Activated CD8-positive, alpha-beta T cell treated with anti-CD3 and anti-CD28 coated beads for 36 hours (primary cell): Measurements from ENCODE around the gene MTF1. TPM values are rescaled to one million over a fixed set of nuclear protein-coding genes. Genes with fewer than 3 reads are reported as not detected.

Source experiments
- ATAC-seq: fragments of 200-7000 bp; cut with Tn5 transposase; one replicate; pipeline ENCODE4 v1.10.0; 2021; ENCODE audit warnings: mild to moderate bottlenecking, moderate library complexity
- CTCF ChIA-PET: fragments of 350-600 bp; sonication (Branson Sonifier 250); formaldehyde crosslinking; loops from one replicate; lab custom pipeline; 2021; ENCODE audit warnings: antibody characterized with exemption; lab: Charles Lee
- POLR2A ChIA-PET: fragments of 350-600 bp; sonication (Branson Sonifier 250); formaldehyde crosslinking; loops from one replicate; lab custom pipeline; 2021; ENCODE audit warnings: antibody characterized with exemption; lab: Charles Lee
- DNase-seq: peaks from one replicate; pipeline ENCODE4 v3.0.0-alpha.2; 2020
- H3K27ac Mint-ChIP-seq: one replicate; pipeline ENCODE4 v1.8.0; 2021; ENCODE audit warnings: mild to moderate bottlenecking, mixed read lengths
- H3K27me3 Mint-ChIP-seq: one replicate; pipeline ENCODE4 v1.8.0; 2021; ENCODE audit warnings: mixed read lengths
- H3K36me3 Mint-ChIP-seq: one replicate; pipeline ENCODE4 v1.8.0; 2021; ENCODE audit warnings: low read depth, mixed read lengths
- H3K4me1 Mint-ChIP-seq: one replicate; pipeline ENCODE4 v1.8.0; 2021; ENCODE audit warnings: low read depth, mixed read lengths
- H3K4me3 Mint-ChIP-seq: one replicate; pipeline ENCODE4 v1.8.0; 2021; ENCODE audit warnings: mild to moderate bottlenecking, moderate library complexity, mixed read lengths
- H3K9me3 Mint-ChIP-seq: one replicate; pipeline ENCODE4 v1.8.0; 2021; ENCODE audit warnings: mixed read lengths
- intact Hi-C: fragments of 100-400 bp; cut with micrococcal nuclease; formaldehyde crosslinking; loops from one replicate; pipeline ENCODE4 v1.10.0; 2022
- total RNA-seq, 2 experiments: library from RNA; stranded (reverse); gene quantifications; one replicate each; pipeline ENCODE4 v1.2.3, GENCODE V29; 2021
- TF ChIP-seq, protein P1 (sequence below): fragments of 200-600 bp; IDR thresholded peaks from one replicate; pipeline ENCODE4 v1.8.0; 2022; ENCODE audit warnings: antibody characterized with exemption, mild to moderate bottlenecking

The MTF1 gene
- total RNA-seq, 2 experiments from 2014 or later, result 17.7 to 21.3 TPM

- Mint-ChIP-seq H3K36me3 (peaks cover 38% of the 10 kb centered on the region), H3K4me1 (peaks cover 34% of the 10 kb centered on the region), H3K27ac (peak overlapping the region; percentile 91), H3K9me3 (no peaks in the 10 kb centered on the region), H3K4me3 (peak overlapping the region; percentile 83), H3K27me3 (no peaks in the 10 kb centered on the region)
- POLR2A ChIA-PET, result interaction anchor here (0.6 to 3.9 kb wide), 14 partner anchors 9 to 246 kb away, joined by 3 to 28 read pairs (median 5); partner anchors contain the start of genes CDCA8, EPHA10, MTF1 and SF3A3
- TF ChIP-seq, protein P1, sequence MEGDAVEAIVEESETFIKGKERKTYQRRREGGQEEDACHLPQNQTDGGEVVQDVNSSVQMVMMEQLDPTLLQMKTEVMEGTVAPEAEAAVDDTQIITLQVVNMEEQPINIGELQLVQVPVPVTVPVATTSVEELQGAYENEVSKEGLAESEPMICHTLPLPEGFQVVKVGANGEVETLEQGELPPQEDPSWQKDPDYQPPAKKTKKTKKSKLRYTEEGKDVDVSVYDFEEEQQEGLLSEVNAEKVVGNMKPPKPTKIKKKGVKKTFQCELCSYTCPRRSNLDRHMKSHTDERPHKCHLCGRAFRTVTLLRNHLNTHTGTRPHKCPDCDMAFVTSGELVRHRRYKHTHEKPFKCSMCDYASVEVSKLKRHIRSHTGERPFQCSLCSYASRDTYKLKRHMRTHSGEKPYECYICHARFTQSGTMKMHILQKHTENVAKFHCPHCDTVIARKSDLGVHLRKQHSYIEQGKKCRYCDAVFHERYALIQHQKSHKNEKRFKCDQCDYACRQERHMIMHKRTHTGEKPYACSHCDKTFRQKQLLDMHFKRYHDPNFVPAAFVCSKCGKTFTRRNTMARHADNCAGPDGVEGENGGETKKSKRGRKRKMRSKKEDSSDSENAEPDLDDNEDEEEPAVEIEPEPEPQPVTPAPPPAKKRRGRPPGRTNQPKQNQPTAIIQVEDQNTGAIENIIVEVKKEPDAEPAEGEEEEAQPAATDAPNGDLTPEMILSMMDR, result no peak
- ATAC-seq, result peak; percentile 60
- CTCF ChIA-PET, result interaction anchor here (0.7 to 3.1 kb wide), 6 partner anchors 12 to 246 kb away, joined by 3 to 36 read pairs (median 4); partner anchors contain the start of genes CDCA8 and MTF1
- DNase-seq, result peak; percentile 31
- intact Hi-C loops, result no loop called here
These were observed 50.7 kb downstream of the MTF1 start for GRCh38 chr1:37808369-37809319.

- Mint-ChIP-seq H3K27ac (peak within 1 kb of the TSS; percentile 91), H3K4me1 (peaks cover 34% of the 10 kb centered on the region), H3K36me3 (peaks cover 45% of the 10 kb centered on the region), H3K9me3 (no peaks in the 10 kb centered on the region), H3K27me3 (no peaks in the 10 kb centered on the region), H3K4me3 (peak within 1 kb of the TSS; percentile 83)
- DNase-seq (peak; percentile 95), ATAC-seq (peak; percentile 94)
- CTCF ChIA-PET, result interaction anchor here (0.7 to 3.1 kb wide), 8 partner anchors 11 to 246 kb away, joined by 3 to 36 read pairs (median 3); partner anchors contain the start of genes CDCA8 and MTF1
- TF ChIP-seq, protein P1, result no peak
- POLR2A ChIA-PET, result interaction anchor here (0.7 to 3.9 kb wide), 18 partner anchors 8 to 246 kb away, joined by 3 to 28 read pairs (median 4); partner anchors contain the start of genes CDCA8, EPHA10, MTF1 and SF3A3
- intact Hi-C loops, result no loop called here
These were observed 51.6 kb downstream of the MTF1 start, which contains the start of the genes C1orf122 and YRDC for GRCh38 chr1:37807555-37808368. C1orf122 (plus strand) TSS chr1:37807790; CDS start chr1:37808405, 615 bp downstream. YRDC (minus strand) TSS chr1:37808208; CDS start chr1:37808180, 28 bp downstream.

GRCh38 chr1:37807220-37807554 lies 52.2 kb downstream of the MTF1 start:
- DNase-seq (no peak), ATAC-seq (no peak)
- CTCF ChIA-PET, result interaction anchor here (0.8 to 3.1 kb wide), 6 partner anchors 11 to 115 kb away, joined by 3 to 36 read pairs (median 4); partner anchors contain the start of gene MTF1
- H3K36me3 Mint-ChIP-seq, result peaks cover 51% of the 10 kb centered on the region
- no peaks in the 10 kb centered on the region for H3K27me3 Mint-ChIP-seq
- H3K4me3 Mint-ChIP-seq, result peak overlapping the region; percentile 83
- TF ChIP-seq, protein P1, result no peak
- H3K27ac Mint-ChIP-seq, result peak overlapping the region; percentile 83
- H3K4me1 Mint-ChIP-seq, result peaks cover 34% of the 10 kb centered on the region
- intact Hi-C loops, result no loop called here
- POLR2A ChIA-PET, result interaction anchor here (0.7 to 3.9 kb wide), 15 partner anchors 8 to 126 kb away, joined by 3 to 28 read pairs (median 5); partner anchors contain the start of genes CDCA8, EPHA10 and MTF1
- no peaks in the 10 kb centered on the region for H3K9me3 Mint-ChIP-seq

DNA sequence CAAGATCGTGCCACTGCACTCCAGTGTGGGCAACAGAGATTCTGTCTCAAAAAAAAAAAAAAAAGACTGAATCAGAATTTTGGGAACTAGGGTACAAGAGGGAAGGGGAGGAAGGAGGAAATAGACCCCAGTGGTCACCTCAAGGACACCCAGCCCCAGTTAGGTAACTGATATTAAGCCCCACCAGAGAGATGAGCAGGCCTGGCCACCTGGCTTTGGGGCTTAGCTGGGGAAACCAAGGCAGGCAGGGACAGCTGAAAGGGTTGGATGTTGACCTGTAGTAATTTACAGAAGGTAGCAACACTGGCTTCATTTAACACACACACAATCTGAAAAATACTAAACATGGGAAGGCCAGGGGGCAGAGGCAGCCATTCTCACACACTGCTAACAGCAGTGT lies 57.0 kb downstream of the MTF1 start:
- H3K27me3 Mint-ChIP-seq, result no peaks in the 10 kb centered on the region
- no peak for ATAC-seq
- H3K4me1 Mint-ChIP-seq, result peaks cover 19% of the 10 kb centered on the region
- H3K9me3 Mint-ChIP-seq, result no peaks in the 10 kb centered on the region
- TF ChIP-seq, protein P1, result no peak
- intact Hi-C loops, result loop anchor here (5.0 kb wide), 1 partner anchor 45 kb away; no protein-coding TSS in a partner anchor
- POLR2A ChIA-PET, result interaction anchor here (0.7 to 2.2 kb wide), 3 partner anchors 20 to 57 kb away, joined by 3 to 7 read pairs (median 3); partner anchors contain the start of gene MTF1
- CTCF ChIA-PET, result no interaction called here
- no peak for DNase-seq
- H3K27ac Mint-ChIP-seq, result no peak overlapping the region
- peaks cover 67% of the 10 kb centered on the region for H3K36me3 Mint-ChIP-seq
- H3K4me3 Mint-ChIP-seq, result no peak overlapping the region
